ENCODE results near the gene SSPN.

The SSPN gene

GRCh38 chr12:26266881-26267280 is 71.5 kb downstream of the SSPN start:
- no peak for DNase-seq (ENCODE audit: low read depth in 2 of 2)

GRCh38 chr12:26268841-26269561 is 73.6 kb downstream of the SSPN start:
- DNase-seq (ENCODE audit: low read depth in 2 of 2): peak; percentile 62 to 63

DNA sequence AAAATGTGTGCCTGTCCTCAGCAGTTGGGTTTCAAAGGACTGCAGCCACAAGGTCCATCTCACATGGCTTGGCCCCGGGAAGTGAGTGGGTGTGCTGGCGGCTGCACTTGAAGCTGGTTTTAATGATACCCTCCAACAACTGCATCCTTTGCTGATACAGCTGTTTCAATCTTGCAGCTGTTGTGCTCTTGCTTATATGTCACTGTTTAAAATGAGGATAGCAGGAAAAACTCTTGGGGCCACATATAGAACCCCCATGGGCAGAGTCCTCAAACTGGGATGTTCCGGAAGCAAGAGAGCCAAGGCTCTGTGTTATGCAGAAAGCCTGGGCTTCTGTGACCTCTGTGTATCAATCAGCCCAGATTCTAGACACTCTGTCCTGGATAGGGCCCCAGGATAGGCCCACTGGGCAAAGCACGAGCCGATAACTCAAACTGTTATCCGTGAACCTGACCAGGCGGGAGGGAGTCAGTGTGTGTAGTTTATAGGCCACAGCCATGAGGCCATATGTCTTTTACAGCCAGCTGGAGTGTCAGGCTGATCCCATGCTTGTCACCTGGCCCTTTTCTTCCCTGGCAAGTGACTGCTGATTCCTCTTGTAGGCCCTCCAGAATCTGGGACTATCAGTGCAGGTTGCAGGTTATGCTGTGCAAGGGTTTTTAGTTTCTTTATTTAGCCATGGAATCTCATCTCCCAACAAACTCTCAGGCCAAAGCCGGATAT is 74.3 kb downstream of the SSPN start:
- DNase-seq (ENCODE audit: low read depth in 2 of 2): no peak

- DNase-seq (ENCODE audit: low read depth in 2 of 2): no peak
Observed at GRCh38 chr12:26271024-26271423, 75.7 kb downstream of the SSPN start.

GRCh38 chr12:26271889-26272492 is 76.6 kb downstream of the SSPN start:
- peak; percentile 83 to 84 for DNase-seq (ENCODE audit: low read depth in 2 of 2)

DNA sequence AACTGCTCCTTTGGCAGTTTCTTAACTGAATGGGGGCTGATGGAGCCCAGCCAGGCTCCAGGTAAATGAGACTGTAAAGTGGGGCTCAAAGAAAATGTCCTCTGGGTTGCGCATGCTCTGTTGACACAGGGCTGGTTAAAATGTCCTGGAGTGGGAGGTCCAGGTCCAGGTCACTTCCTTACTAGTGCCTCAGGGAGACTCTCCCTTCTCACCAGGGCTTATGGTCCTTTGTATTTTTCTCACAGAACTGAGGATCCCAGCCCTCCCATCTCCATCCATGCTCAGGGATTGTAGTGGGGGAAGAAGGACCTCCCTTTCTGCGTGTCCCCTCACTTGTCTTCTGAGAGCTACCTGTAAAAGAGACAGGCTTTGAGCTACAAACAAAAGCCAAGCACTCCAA is 77.5 kb downstream of the SSPN start:
- no peak for DNase-seq (ENCODE audit: low read depth in 2 of 2)

GRCh38 chr12:26273811-26274210 is 78.4 kb downstream of the SSPN start:
- DNase-seq (ENCODE audit: low read depth in 2 of 2): no peak

DNA sequence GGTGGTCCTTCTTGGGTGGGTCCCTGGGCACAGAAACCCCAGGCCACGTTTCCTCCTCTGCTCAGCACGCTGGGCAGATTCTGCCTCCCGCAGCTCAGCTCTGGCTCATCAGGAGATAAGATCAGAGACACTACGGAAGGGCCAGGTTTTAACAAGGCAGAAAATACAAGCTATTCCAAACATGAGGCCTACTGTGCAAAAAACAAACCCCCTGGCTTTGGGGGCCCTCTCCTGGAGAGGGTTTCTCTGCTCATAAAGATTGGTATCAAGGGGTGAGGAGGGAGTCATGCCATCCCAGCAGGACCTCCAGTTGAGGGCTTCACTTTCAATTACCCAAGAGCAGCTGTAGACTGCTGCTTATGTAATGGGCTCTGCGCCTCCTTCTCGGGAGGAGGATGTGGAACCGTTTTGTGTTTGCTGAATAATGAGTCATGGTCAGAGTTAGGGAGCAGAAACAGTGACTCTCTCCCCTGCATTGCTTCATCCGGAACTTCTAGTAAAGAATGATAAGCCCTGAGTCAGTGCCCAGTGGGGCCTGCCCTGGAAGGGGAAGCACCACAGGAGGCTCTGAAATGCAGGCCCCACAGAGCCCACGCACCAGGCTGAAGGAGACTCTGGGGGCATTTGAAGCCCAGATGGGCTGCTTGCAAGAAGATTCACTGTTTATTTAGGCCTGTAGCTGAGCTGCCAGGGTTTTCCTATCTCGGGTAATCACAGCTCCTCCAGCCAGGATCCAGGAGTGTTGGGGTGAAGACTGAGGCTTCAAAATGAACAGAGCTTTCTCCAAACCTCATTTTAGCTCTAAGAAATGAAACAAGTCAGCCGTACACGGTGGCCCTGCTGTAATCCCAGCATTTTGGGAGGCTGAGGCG is 79.3 kb downstream of the SSPN start:
- DNase-seq (ENCODE audit: low read depth in 2 of 2): peak; percentile 98

GRCh38 chr12:26275313-26276131 is 80.1 kb downstream of the SSPN start:
- DNase-seq (ENCODE audit: low read depth in 2 of 2): no peak

- DNase-seq (ENCODE audit: low read depth in 2 of 2): no peak
Observed at GRCh38 chr12:26276709-26277108, 81.3 kb downstream of the SSPN start.

DNA sequence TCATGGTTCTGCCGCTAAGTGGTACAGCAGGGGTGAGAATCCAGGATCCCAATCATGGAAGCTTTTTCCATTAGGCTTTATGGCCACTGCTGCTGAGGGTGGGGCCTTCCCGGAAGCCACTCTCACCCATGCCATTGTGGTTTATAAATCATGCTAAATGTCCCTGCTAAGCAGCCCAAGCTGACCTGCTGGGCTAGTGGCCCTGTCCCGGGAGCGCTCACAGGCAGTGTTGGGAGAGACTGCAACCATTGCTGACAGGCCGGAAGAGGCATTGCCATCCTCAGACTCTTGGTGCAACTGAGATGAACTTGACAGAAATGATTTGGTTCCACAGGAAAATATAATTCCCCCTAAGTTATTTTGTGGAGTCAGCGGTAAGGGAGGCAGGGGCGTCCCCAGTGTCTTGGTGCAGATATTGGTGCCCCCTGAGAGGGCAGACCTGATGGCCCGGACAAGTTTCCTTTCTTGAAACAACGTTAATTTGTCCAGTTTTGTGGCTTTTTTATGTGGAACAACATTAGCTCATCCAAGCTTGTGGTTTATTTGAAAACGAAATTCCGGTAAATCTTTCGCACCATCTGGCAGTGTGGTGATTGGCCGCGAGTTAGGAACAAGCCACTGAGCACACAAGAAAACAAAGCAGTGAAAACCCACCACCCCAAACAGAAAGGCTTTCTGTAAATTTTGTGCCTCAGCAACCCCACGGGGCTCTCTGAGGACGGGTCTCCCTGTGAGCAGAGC is 82.3 kb downstream of the SSPN start:
- DNase-seq (ENCODE audit: low read depth in 2 of 2): no peak

DNA sequence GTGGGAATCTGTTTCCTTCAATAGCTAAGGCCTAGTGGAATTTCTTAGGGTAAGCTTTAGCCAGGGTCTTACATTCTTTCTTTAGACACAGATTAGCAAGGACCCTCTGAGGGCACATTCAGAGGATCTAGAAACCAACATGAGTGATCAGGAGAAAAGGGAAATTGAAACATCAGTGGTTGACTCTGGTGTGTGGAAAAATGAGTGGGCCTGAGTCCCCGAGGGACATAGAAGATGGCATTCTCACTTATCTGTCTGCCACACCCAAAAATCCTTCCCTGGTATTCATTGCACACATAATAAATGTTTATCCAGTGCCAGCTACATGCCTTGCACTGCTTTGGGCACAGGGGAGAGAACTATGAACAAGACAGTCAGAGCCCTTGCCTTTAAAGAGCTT is 82.9 kb downstream of the SSPN start:
- DNase-seq (ENCODE audit: low read depth in 2 of 2): no peak

GRCh38 chr12:26278666-26279065 is 83.3 kb downstream of the SSPN start:
- DNase-seq (ENCODE audit: low read depth in 2 of 2): no peak

DNA sequence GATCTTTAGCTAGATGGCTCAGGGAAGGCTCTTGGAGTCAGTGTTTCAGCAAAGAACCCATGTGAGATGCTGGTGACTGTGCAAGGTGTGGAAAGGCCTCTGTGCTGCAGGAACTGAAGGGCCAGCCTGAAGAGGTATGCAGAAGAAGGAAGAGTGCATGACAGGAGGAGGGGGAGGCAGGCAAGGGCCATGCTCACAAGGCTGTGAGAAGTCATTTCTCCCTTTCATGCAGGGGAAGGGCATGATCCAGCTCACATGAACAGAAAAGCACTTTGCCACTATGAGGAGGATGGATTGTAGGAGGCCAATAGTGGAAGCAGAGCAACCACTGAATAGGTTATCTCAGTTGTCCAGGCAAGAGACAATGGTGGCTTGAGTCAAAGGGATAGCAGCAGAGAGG is 83.7 kb downstream of the SSPN start:
- DNase-seq (ENCODE audit: low read depth in 2 of 2): no peak

- DNase-seq (ENCODE audit: low read depth in 2 of 2): no peak
Observed at GRCh38 chr12:26279908-26280307, 84.5 kb downstream of the SSPN start.

- no peak for DNase-seq (ENCODE audit: low read depth in 2 of 2)
Observed at GRCh38 chr12:26280869-26281268, 85.5 kb downstream of the SSPN start.

DNA sequence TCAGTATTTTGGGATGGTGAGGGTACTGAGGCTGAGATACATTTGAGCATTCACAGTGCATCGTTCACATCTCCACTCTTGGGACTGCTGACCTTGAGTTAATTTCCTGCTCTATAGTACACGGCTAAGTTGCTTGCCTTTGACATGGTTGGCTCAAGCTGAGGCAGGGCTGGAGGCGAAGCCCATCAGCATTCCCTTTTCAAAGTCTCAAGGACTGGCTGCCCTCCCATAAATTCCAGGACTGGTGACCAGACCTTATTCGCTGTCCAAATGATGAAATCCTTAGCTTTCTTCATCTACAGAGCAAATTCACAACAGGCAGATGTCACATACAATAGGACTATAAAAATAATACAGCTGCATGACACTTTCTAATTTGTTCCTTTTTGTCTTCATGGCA is 85.9 kb downstream of the SSPN start:
- no peak for DNase-seq (ENCODE audit: low read depth in 2 of 2)

DNA sequence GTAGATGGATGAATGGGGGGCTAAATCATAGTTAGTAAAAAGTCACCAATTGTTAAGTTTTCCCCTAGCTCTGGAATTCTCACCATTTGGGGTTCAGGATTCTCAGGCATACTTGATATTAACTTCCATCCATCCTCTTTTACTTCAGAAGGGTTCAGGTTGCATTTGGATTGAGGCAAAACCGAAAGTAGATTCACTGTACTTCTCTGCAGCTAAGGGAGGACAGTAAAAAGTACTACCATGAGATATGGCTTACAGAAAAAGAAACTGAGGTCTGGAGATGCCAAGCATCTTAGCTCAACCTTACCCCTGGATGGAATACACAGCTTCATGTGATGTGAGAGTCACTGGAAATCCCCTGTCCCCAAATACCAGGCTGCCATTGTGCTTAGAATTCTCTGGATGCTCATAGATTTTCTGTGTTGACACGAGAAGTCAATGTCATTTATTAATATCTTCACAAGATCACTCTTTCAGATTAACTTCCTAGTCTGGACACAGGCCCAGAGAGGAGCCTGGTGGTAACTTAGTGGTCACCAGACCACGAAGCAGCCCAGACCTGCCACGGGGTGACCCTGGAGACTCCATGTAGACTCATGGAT is 87.1 kb downstream of the SSPN start:
- no peak for DNase-seq (ENCODE audit: low read depth in 2 of 2)

GRCh38 chr12:26283046-26283445 is 87.7 kb downstream of the SSPN start:
- no peak for DNase-seq (ENCODE audit: low read depth in 2 of 2)

GRCh38 chr12:26283617-26284016 is 88.2 kb downstream of the SSPN start:
- no peak for DNase-seq (ENCODE audit: low read depth in 2 of 2)
